ENCODE data around the gene NOP9.

DNA sequence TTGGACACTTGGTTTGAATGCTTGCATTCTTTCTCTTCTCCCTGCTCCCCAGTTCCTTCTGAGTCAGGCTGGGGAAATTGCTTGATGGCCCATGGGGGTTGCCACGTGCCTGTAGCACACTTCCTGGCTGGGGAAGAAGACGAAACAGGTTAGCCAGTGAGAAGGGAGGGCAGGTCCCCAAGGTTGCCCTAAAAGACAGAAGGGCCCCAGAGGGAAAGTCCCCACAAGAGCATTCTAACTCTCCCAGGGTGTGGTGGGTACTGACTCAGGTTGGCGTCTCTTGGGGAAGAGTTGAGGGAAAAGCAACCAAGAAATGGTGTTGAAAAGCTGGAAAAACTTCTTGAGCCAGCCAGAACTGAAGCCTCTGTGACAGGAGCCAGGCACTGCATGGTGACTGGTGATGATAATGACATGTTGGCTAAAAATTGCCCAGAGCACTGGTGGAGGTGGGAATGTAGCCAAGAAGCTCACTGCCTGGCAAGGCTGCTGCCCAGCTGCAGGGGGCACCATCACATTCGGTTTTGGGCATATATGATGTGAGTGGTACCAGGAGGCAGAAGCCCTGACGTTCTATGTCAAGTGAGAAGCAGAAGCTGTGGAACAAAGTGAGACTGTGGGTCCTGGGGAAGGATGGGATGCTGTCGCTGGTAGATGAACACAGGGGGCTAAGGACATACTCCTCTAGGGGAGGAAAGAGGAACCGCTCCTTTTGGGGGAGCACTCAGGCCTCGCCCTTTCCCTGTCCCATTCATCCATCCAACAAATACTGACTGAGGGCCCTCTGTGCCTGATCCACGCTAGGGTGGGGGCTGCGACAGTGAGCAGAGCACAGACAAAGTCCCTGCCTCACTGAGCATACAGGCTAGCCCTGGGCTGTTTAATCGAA lies 20.1 kb upstream of the NOP9 start:
- TF ChIP-seq TARDBP (IDR thresholded peaks at IDR 0.05) (no peak), ARNT (IDR thresholded peaks at IDR 0.05) (no peak), SP1 (IDR thresholded peaks at IDR 0.05) (no peak)

Data from HEK293T (cell line).